ENCODE data around the gene SF3A2.

Gene SF3A2

DNA sequence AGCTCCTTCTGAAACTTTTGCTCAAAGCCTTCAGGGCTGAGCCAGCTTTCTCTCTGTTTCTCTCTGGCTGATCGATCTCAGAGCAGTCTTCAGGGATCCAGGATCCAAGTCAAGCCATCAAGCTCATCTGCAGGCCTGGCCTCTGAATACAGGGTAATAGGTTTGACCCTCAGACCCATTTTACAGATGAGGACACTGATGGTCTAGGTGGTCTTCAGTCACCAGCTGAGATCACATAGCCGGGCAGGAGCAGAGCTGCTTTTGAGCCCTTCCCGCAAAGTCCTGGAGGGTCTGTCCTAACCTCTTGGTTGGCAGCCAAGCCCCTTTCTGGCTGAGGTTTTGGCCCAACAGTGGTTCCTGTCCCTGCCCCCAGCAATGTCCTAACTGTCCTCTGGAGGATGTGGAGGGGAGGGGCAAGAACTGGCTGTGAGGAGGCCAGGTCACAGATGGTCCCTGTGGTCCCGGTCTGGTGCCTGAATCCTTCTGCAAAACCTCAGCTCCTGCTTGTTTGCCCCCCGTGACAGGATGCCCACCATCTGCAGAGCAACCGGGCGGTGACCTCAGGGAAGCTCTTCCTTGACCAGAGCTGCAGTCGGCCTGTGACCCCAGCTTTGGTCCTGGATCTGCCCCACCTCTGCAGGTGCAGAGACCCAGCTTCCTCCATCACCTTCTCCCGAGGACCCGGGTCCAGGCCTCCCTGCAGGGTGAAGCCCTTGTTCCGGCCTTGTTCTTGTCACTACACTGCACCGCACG is 51.1 kb downstream of the SF3A2 start:
- H3K27ac ChIP-seq = no peak overlapping the region

DNA sequence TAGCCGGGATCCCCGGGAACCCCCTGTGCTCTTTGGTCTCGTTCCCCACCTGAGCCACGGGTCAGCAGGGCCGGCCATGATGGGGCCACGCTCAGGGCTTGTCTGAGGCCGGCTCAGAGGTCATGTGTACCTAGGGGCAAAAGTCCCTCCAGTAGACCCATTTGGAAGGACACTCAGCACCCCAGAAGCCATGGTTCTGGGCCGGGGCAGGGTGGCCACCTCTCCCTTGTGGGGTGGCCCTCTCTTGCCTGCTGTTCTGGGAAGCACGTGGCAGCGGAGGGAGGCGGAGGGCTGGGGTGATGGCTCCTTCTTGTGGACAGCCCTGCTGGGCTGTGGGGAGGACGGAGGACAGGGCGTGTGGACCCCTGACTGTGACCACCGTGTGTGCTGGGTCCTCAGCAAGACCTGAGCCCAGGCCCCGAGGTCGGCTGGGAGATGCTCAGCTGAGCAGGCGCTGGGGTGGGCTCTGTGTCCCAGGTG is 51.8 kb downstream of the SF3A2 start:
- no peak overlapping the region for H3K27ac ChIP-seq
- DNase-seq (ENCODE audit: low read depth, low spot score) = no peak

More for the DNA sequence above, 51.1 kb downstream of the SF3A2 start:
- no peak for DNase-seq (ENCODE audit: low read depth, low spot score)

DNA sequence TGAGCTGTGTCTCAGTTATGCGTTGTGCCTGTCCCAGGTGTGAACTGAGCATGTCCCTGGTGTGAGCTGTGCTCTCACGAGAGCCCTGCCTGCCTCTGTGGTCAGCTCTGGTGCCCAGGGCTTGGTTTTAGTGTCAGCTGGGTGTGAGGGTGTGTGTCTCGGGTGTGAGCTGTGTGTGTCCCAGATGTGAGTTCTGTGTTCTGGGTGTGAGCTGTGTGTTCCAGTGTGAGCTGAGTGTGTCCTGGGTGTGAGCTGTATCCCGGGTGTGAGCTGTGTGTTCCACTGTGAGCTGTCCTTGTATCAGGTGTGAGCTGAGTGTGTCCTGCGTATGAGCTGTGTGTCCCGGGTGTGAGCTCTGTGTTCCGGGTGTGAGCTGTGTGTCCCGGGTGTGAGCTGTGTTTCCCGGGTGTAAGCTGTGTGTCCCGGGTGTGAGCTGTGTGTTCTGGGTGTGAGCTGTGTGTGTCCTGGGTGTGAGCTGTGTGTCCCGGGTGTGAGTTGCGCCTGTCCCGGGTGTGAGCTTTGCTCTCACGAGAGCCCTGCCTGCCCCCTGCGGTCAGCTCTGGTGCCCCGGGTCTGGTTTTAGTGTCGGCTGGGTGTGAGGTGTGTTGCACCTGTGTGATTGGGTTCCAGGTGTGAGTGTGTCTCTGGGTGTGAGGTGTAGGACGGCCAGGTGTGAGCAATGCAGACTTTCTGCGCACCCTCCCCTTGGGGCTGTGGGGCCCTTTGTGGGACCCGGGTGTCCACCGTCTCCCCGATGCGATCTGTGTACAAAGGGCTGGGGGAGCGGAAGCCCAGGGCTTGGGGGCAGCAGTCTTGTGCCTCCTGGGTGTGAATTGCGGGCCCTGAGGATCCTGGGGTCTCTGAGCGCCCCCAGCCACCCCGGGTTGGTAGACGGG is 52.4 kb downstream of the SF3A2 start:
- no peak for DNase-seq (ENCODE audit: low read depth, low spot score)
- no peak overlapping the region for H3K27ac ChIP-seq

DNA sequence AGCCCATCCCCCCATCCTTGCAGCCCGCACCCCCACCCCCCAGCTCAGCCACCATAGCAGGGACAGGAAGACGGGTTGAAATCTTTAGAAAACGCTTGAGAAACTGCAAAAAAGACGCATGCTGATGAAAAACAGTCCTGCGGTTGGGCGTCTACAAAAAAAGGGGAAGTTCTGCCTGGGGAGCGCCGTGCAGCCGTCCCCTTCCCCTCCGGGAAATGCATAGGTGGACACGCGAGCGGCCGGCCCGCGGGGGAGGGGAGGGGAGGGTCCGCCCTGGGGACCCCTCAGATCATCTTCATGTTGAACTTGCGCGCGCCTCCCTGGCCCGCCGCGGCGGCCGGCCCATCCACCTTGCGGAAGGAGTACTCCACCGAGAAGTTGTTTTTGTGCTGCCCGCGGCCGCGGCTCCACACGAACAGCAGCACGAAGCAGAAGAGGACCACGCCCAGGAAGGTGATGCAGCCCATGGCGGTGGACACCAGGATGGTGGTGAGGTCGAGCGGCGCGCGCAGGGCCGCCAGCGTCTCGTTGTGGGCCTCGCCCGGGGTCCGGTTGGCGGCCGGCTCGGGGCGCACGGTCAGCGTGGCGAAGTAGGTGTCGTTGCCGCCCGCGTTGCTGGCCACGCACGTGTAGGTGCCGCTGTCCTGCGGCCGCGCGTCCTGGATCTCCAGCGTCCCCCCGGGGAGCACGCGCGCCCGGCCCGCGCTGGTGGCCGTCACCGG is 53.3 kb downstream of the SF3A2 start:
- DNase-seq (ENCODE audit: low read depth, low spot score) = no peak
- H3K27ac ChIP-seq = no peak overlapping the region

DNA sequence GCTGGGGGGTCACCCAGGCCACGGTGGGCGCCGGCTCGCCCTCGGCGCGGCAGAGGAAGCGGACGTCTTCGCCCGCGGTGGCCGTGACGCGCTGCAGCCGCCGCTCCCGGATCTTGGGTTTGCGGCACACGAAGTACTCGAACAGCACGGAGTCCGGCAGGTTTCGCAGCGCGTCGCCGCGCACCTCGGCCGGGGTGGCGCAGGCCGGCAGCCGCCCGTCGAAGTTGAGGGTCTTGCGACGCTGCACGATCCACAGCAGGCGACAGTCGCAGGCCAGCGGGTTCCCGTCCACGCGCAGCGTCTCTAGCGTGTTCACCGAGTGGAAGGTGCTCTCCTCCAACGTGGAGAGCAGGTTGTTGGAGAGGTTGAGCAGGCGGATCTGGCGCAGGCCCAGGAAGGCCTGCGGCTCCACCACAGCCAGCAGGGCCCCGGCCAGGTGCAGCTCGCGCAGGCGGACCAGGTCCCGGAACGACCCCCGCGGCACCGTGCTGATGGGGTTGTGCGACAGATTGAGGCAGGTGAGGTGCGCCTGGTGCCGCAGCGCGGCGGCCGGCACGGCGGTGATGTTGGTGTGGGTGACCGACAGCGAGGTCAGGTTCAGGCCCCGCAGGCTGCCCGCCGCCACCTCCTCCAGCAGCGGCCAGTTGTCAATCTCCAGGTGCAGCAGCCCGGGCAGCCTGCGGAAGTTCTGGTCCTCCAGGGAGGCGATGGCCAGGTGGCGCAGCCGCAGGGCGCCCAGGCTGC is 54.0 kb downstream of the SF3A2 start:
- DNase-seq (ENCODE audit: low read depth, low spot score) = no peak
- no peak overlapping the region for H3K27ac ChIP-seq

DNA sequence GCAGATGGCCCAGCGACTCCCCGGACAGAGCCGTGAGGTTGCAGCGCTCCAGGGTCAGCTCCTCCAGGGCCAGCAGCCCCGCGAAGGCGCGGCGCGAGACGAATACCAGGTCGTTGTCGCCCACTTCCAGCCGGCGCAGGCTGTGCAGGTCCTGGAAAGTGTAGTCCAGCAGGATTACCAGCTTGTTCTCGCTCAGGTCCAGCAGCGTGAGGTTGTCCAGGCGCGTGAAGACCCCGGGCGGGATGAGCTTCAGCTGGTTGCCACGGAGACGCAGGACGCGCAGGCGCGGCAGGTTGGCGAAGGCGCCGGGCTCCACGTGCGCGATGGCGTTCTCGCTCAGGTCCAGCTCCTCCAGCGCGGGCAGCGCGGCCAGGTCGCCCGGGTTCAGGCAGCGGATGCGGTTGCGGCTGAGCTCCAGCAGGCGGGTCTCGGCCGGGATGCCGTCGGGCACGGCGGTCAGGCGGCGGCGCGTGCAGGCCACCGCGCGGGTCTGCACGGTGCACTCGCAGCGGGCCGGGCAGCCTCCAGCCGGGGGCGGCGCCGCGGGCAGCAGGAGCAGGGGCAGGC is 54.6 kb downstream of the SF3A2 start:
- no peak for DNase-seq (ENCODE audit: low read depth, low spot score)
- no peak overlapping the region for H3K27ac ChIP-seq

DNA sequence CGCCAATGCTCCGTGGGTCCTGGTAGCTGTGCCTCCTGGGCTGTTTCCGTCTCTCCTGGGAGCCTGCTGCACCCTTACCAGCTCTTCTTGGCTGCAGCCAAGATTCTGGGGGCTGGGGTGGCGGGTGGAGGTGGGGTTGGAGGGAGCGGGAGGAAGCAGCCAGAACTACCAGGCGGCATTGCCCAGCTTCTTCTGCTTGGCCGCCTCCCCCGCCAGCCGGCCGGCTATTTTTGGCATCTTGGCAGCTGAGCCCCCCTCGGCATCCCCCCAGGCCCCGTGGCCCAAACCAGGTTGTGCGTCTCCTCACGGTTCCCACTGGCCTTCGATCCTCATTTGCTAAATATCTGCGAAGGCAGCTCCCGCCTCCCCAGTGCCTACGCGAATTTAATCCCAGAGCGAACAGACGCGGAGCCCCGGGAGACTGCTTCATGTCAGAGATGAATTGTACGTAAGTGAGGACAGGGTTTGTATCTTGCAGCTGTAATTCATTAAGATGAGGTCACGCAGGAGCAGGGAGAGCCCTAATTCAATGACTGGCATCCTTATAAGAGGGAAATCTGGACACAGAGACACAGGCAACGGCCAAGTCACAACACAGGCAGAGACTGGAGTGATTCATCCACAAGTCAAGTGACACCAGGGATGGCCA is 58.2 kb downstream of the SF3A2 start:
- H3K27ac ChIP-seq = no peak overlapping the region
- DNase-seq (ENCODE audit: low read depth, low spot score) = no peak

DNA sequence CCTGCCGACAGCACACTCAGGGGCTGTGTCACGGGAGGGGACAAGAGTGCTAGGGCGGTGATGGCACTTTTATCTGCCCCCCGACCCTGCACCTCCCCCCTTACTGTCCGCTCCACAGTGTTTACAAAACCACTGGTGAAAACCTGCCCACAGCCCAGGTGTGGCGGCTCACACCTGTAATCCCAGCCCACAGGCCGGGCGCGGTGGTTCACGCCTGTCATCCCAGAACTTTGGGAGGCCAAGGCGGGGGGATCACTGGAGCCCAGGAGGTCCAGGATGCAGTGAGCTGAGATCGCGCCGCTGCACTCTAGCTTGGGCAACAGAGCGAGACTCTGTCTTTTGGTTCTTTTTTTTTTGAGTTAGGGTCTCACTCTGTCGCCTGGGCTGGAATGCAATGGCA is 59.5 kb downstream of the SF3A2 start:
- no peak for DNase-seq (ENCODE audit: low read depth, low spot score)
- no peak overlapping the region for H3K27ac ChIP-seq

All from epithelial cell of prostate (primary cell).